DMS53 treated with DMSO at 0.1 percent for 48 hours (cell line): ENCODE measurements around the gene MIPEP.

Experiments used
- DNase-seq: peaks from one replicate; lab custom pipeline; 2025; ENCODE audit not compliant: unreplicated experiment; lab: John Stamatoyannopoulos, UW

Gene MIPEP

DNA sequence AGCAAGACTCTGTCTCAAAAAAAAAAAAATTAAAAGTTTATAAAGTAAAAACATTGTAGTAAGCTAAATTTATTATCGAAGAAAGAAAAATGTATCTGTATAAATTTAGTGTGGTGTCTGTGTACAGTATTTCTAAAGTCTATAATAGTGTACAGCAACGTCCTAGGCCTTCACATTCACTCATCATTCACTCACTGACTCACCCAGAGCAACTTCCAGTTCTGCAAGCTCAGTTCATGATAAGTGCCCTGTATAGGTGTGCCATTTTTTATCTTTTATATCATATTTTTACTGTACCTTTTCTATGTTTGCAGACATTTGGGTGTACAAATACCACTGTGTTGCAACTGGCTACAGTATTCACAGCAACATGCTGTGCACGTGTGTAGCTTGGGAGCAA lies 200.9 kb downstream of the MIPEP start:
- no peak for DNase-seq

DNA sequence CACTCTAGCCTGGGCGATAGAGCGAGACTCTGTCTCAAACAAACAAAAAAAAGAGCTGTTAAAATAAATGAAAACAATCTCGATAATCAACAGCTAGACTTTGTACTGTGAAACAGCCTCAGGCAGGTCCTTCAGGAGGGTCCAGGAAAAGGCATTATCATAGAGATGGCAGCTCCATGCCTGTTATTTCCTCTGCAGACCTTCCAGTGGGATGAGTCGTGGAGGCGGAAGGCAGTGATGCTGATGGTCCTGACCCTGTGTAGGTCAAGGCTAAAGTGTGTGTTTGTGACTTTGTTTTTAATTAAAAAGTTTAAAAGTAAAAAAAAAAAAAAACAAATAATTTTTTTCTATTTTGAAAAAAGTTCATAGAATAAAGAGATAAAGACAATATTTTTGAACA lies 201.6 kb downstream of the MIPEP start:
- DNase-seq: no peak

GRCh38 chr13:23686948-23687347 lies 202.3 kb downstream of the MIPEP start:
- DNase-seq: no peak

DNA sequence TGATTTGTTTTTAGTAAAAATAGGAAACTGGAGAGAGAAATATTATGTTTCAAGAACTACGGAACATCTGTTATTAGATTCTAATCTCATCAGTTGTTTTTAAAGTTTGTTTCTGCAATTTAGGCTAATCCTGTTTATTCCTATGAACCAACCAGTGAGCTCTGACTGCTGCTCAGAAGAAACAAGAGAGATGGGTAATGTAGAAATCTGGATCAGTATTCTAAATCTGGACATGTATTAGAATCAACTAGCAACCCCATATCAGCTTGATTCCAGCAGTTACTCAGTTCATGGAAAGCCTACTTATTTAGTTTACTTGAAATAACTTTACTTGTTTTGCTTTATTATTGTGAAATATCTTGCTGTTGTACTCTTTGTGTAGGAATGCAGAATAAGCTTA lies 203.8 kb downstream of the MIPEP start:
- no peak for DNase-seq

DNA sequence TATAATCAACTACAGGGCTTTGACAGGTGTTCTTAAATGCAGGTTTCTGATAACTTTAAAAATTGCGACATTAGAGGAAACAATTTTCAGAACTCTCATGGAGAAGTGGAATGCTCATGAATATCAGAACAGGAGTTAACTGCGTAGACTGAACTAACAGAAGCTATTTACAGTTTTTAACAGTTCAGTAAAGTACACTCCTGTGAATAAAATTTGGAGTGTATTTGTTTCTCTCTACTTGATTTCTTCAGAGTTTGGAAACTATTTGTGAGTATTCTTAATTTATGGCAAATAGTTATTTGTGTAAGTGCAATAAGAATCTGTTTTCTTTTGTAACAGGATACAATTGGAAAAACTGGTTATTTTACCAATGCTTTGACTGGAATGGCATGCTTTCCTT lies 204.6 kb downstream of the MIPEP start:
- no peak for DNase-seq

DNA sequence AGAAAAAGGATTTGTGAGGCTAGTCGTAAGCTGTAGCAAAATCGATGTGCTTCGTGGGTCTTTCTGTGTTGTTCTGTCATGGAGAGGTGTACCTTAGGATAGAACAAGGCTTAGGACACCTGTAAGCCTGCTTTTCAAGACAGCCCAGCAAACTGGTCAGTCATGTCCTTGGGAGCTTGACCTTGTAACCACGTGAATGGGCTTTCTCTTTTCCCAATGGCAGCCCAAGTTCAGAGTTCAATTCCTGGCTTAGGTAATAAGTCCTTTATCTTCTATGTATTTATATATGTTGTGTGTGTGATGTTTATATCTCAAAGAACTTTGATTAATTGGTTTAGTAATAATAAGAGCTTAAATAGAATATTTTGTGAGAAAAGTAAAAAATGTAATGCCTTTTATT lies 206.1 kb downstream of the MIPEP start:
- DNase-seq: no peak

GRCh38 chr13:23680845-23681669 lies 208.1 kb downstream of the MIPEP start:
- no peak for DNase-seq
